GM12892 (cell line): ENCODE measurements around the gene OTUD5.

Experiments
- POLR2A ChIP-seq: IDR thresholded peaks from 2 replicates; pipeline ENCODE4 v1.6.1; 2011; ENCODE audit warnings: low read depth, low read length, control low read depth
- TAF1 ChIP-seq: IDR thresholded peaks from 2 replicates; pipeline ENCODE4 v1.6.1; 2011; ENCODE audit warnings: low read depth, mild to moderate bottlenecking, control low read depth, low read length, borderline replicate concordance

DNA sequence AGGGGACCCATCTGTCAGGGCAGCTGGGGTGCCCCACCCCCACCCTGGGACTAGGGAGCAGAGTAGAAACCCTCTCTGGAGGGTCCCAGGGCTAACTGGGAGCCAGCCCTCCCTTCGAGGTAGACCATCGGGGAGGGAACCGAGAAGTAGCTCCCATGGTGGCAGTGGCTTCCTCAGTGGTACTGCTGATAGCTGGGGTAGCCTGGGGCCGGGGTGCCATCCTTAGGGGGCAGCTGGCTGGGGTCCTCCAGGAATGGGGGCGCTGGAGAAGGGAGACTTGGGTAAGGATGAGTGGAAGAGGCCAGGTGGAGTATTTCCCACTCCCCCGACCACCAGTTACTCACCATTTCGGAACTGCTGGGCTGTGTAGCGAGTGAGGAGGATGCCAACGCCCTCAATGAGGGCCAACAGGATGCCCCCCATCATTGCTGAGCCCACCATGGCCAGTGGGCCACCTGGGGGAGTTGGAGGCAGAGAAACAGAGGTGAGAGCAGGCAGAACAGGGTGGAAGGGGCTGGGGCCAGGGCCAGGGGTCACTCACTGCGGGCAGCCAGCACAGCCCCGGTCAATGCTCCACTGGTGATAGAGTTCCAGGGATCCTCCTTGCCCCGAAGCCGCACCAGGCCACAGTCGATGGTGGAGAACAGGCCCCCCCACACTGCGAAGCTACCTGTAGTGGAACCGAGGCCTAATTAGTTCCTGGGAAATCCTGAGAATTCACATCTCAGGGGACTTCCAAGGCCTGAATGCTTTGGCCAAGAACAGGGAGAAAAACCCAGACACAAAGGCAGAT lies 63.7 kb downstream of the OTUD5 start:
- TF ChIP-seq POLR2A, result no peak
- TF ChIP-seq TAF1, result no peak
